ENCODE data around the gene EIF3J. TPM values are rescaled to one million over a fixed set of nuclear protein-coding genes. Genes with fewer than 3 reads are reported as not detected.
A peak's percentile ranks its signal among the peaks of the same experiment; 100 is the strongest.

EIF3J gene
- total RNA-seq, 3 donors from 2014 or later (not counting 1 experiment from before 2014, with no cell fraction given), result 53.1 to 75.7 (median 72.4) TPM

GRCh38 chr15:44532689-44533088, 4.3 kb upstream of the EIF3J start:
- peaks cover 14% of the 10 kb centered on the region for H3K4me1 ChIP-seq (ENCODE audit: control insufficient read depth, insufficient read depth, low read length)
- intact Hi-C loops (cut with micrococcal nuclease), result no loop called here
- no peaks in the 10 kb centered on the region for H3K27me3 ChIP-seq (ENCODE audit: control insufficient read depth, insufficient read depth, low read length)
- no peaks in the 10 kb centered on the region for H3K9me3 ChIP-seq (ENCODE audit: control insufficient read depth, insufficient read depth, low read length)
- Mint-ChIP-seq H3K27me3 (ENCODE audit: low read depth in 2 of 2) (no peaks in the 10 kb centered on the region), H3K4me3 (no peak overlapping the region), H3K9me3 (no peaks in the 10 kb centered on the region), H3K27ac (peak overlapping the region in 1 of 2 donors; percentile 16), H3K4me1 (peaks cover 15 to 23% of the 10 kb centered on the region in 2 donors), H3K36me3 (no peaks in the 10 kb centered on the region)
- H3K27ac ChIP-seq (ENCODE audit: low read length), result no peak overlapping the region
- no peaks in the 10 kb centered on the region for H3K36me3 ChIP-seq (ENCODE audit: control insufficient read depth, insufficient read depth, low read length)
- 94% methylated on average over 3 of the region's 3 CpGs for WGBS (ENCODE audit: insufficient coverage)
- ATAC-seq, result no peak
- TF ChIP-seq CTCF (IDR thresholded peaks at IDR 0.05), result no peak
- H3K4me3 ChIP-seq (ENCODE audit: low read length), result no peak overlapping the region
- no peak for DNase-seq

- peak overlapping the region; percentile 88 for H3K4me3 Mint-ChIP-seq
- peak overlapping the region; percentile 94 to 97 for H3K27ac Mint-ChIP-seq
- DNase-seq, result no peak
- no peaks in the 10 kb centered on the region for H3K36me3 Mint-ChIP-seq
- H3K9me3 ChIP-seq (ENCODE audit: control insufficient read depth, insufficient read depth, low read length), result no peaks in the 10 kb centered on the region
- H3K27me3 Mint-ChIP-seq (ENCODE audit: low read depth in 2 of 2), result no peaks in the 10 kb centered on the region
- 89% methylated on average over 8 of the region's 8 CpGs for WGBS (ENCODE audit: insufficient coverage)
- no peak overlapping the region for H3K27ac ChIP-seq (ENCODE audit: low read length)
- H3K9me3 Mint-ChIP-seq, result no peaks in the 10 kb centered on the region
- no peak for ATAC-seq
- peaks cover 15% of the 10 kb centered on the region for H3K4me1 ChIP-seq (ENCODE audit: control insufficient read depth, insufficient read depth, low read length)
- TF ChIP-seq CTCF (IDR thresholded peaks at IDR 0.05), result no peak
- H3K36me3 ChIP-seq (ENCODE audit: control insufficient read depth, insufficient read depth, low read length), result no peaks in the 10 kb centered on the region
- H3K4me3 ChIP-seq (ENCODE audit: low read length), result no peak overlapping the region
- H3K27me3 ChIP-seq (ENCODE audit: control insufficient read depth, insufficient read depth, low read length), result no peaks in the 10 kb centered on the region
- intact Hi-C loops (cut with micrococcal nuclease), result loop anchor here (5.0 kb wide), 2 partner anchors 108 to 192 kb away; partner anchors contain the start of gene CTDSPL2
- peaks cover 26 to 30% of the 10 kb centered on the region in 2 donors for H3K4me1 Mint-ChIP-seq
Measured at GRCh38 chr15:44535092-44535491, 1.9 kb upstream of the EIF3J start.

GRCh38 chr15:44535523-44536301, 1.2 kb upstream of the EIF3J start:
- Mint-ChIP-seq H3K27me3 (ENCODE audit: low read depth in 2 of 2) (no peaks in the 10 kb centered on the region), H3K4me1 (peaks cover 30 to 34% of the 10 kb centered on the region in 2 donors), H3K27ac (peak overlapping the region; percentile 94 to 97), H3K36me3 (no peaks in the 10 kb centered on the region), H3K4me3 (peak overlapping the region; percentile 90), H3K9me3 (no peaks in the 10 kb centered on the region)
- Histone ChIP-seq H3K4me3 (ENCODE audit: low read length) (peak overlapping the region; percentile 82), H3K27ac (ENCODE audit: low read length) (peak overlapping the region; percentile 75), H3K36me3 (ENCODE audit: control insufficient read depth, insufficient read depth, low read length) (peaks cover 3% of the 10 kb centered on the region), H3K9me3 (ENCODE audit: control insufficient read depth, insufficient read depth, low read length) (no peaks in the 10 kb centered on the region), H3K27me3 (ENCODE audit: control insufficient read depth, insufficient read depth, low read length) (no peaks in the 10 kb centered on the region), H3K4me1 (ENCODE audit: control insufficient read depth, insufficient read depth, low read length) (peaks cover 15% of the 10 kb centered on the region)
- DNase-seq (peak in 1 of 2 donors; percentile 57), ATAC-seq (no peak)
- WGBS (ENCODE audit: insufficient coverage), result 64% methylated on average over 36 of the region's 36 CpGs
- intact Hi-C loops (cut with micrococcal nuclease), result loop anchor here (2.0 to 5.0 kb wide), 3 partner anchors 108 to 247 kb away; partner anchors contain the start of genes CTDSPL2 and GOLM2
- no peak for TF ChIP-seq CTCF (IDR thresholded peaks at IDR 0.05)
